ENCODE results near the gene ZSCAN20. TPM values are rescaled to one million over a fixed set of nuclear protein-coding genes. Genes with fewer than 3 reads are reported as not detected.

Gene ZSCAN20
- total RNA-seq, 5 donors from 2014 or later (not counting 1 experiment from before 2014, with no cell fraction given), result 1.2 to 3.1 (median 2.7) TPM

DNA sequence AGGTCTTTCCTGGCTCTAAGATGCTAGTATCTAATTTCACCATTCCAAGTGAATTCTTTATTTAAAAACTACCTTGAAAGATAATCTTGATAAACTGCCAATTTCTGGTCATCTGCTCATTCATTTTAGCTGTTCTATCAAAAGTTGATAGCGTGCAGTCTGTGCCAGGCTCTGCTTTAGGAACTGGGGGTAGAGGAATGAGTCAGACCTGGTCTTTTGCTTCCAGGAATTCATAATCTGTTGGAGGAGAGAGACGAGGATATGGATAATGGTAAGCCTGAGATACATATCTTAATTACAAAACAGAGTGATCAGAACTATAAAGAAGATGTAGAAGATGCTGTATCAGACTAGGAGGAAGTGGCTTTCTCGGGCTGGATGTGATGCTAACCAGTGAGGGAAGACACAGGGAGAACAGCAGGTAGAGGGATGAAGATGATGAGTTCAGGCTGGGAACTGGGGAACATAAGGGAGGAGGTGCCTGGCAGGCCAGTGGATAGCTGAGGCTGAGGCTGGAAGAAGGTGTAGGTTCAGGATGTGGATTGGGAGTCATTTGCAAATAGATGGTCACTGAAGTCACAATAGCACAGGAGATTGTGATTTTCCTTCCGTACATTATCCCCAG, 29.3 kb upstream of the ZSCAN20 start:
- Mint-ChIP-seq H3K36me3 (no peaks in the 10 kb centered on the region), H3K4me1 (peaks cover 0 to 5% (median 0%) of the 10 kb centered on the region in 3 donors), H3K27me3 (peaks cover 33 to 36% of the 10 kb centered on the region in 2 donors), H3K9me3 (no peaks in the 10 kb centered on the region), H3K27ac (no peak overlapping the region), H3K4me3 (no peak overlapping the region)
- Histone ChIP-seq H3K27ac (ENCODE audit: low read length) (no peak overlapping the region), H3K27me3 (replicated peaks in 1 of 2; ENCODE audit: control insufficient read depth in 2 of 2, extremely low read depth in 1 of 2, insufficient read depth in 2 of 2, low read length in 1 of 2) (peaks cover 0 to 19% of the 10 kb centered on the region in 2 experiments), H3K36me3 (ENCODE audit: control insufficient read depth in 2 of 2, extremely low read depth in 1 of 2, insufficient read depth in 1 of 2, low read length in 1 of 2) (no peaks in the 10 kb centered on the region), H3K9me3 (no peaks in the 10 kb centered on the region), H3K4me1 (ENCODE audit: control insufficient read depth in 1 of 2, extremely low read depth in 1 of 2, insufficient read depth in 2 of 2, low read length in 2 of 2) (no peaks in the 10 kb centered on the region), H3K4me3 (ENCODE audit: control insufficient read depth in 1 of 2, extremely low read depth in 1 of 2, low read length in 1 of 2) (no peak overlapping the region)
- DNase-seq (no peak), ATAC-seq (replicated peaks in 1 of 4) (no peak)
- ChIA-PET CTCF (no interaction called here), POLR2A (no interaction called here)
- 54% methylated on average over 2 of the region's 4 CpGs for WGBS (ENCODE audit: insufficient coverage)

DNA sequence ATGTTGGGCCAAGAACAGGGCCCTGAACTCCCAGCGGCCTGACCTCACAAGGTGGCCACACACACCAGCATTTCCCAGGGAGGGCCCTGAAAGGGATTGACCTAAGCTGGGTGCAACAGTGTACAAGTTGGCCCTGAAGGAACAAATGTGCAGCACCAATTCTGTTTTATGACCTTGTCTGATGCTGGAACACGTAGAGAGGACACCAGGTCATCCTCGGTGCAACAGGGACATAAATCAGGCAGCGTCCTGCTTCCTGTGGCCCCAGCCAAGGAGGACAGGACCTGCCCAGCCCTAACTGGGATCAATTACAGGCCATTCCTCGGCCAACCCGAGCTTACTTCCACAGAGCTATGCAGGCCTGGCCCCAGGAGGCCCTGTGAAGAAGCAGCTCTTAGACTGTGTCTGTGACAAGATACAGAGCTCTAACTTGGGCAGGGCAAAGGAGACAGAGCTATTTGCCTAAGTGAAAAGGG, 28.7 kb upstream of the ZSCAN20 start:
- Histone ChIP-seq H3K4me3 (ENCODE audit: control insufficient read depth in 1 of 2, extremely low read depth in 1 of 2, low read length in 1 of 2) (no peak overlapping the region), H3K4me1 (ENCODE audit: control insufficient read depth in 1 of 2, extremely low read depth in 1 of 2, insufficient read depth in 2 of 2, low read length in 2 of 2) (no peaks in the 10 kb centered on the region), H3K36me3 (ENCODE audit: control insufficient read depth in 2 of 2, extremely low read depth in 1 of 2, insufficient read depth in 1 of 2, low read length in 1 of 2) (no peaks in the 10 kb centered on the region), H3K9me3 (no peaks in the 10 kb centered on the region), H3K27ac (ENCODE audit: low read length) (no peak overlapping the region), H3K27me3 (replicated peaks in 1 of 2; ENCODE audit: control insufficient read depth in 2 of 2, extremely low read depth in 1 of 2, insufficient read depth in 2 of 2, low read length in 1 of 2) (peaks cover 0 to 19% of the 10 kb centered on the region in 2 experiments)
- Mint-ChIP-seq H3K4me1 (peaks cover 0 to 5% (median 0%) of the 10 kb centered on the region in 3 donors), H3K27ac (no peak overlapping the region), H3K36me3 (no peaks in the 10 kb centered on the region), H3K27me3 (peaks cover 34 to 39% of the 10 kb centered on the region in 2 donors), H3K9me3 (no peaks in the 10 kb centered on the region), H3K4me3 (no peak overlapping the region)
- 72% methylated on average over 6 of the region's 6 CpGs for WGBS (ENCODE audit: insufficient coverage)
- DNase-seq (no peak), ATAC-seq (replicated peaks in 1 of 4) (no peak)
- ChIA-PET POLR2A (no interaction called here), CTCF (interaction anchor here in 1 of 2 donors (0.5 kb wide), 1 partner anchor 620 kb away, joined by 3 read pairs; no protein-coding TSS in a partner anchor)

DNA sequence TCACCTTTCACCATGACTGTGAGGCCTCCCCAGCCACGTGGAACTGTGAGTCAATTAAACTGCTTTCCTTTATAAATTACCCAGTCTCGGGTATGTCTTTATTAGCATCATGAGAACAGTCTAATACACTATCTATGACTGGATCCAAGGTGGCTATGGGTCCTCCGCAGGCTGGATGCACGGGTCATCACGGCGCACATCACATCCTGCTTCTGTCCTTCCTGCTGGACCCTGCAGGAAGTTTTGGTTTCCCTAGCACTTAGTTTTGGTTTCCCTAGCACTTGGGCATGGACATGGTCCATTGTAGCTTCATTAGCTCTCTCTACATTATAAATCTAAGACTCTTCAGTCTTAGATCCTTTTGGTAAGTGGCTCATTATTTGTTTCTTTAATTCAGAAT, 27.3 kb upstream of the ZSCAN20 start:
- ChIA-PET POLR2A (interaction anchor here in 1 of 2 donors (0.5 kb wide), 1 partner anchor 1063 kb away, joined by 4 read pairs; no protein-coding TSS in a partner anchor), CTCF (no interaction called here)
- Mint-ChIP-seq H3K9me3 (no peaks in the 10 kb centered on the region), H3K36me3 (no peaks in the 10 kb centered on the region), H3K4me1 (peaks cover 0 to 5% (median 0%) of the 10 kb centered on the region in 3 donors), H3K27ac (no peak overlapping the region), H3K4me3 (no peak overlapping the region), H3K27me3 (peaks cover 36 to 41% of the 10 kb centered on the region in 2 donors)
- WGBS (ENCODE audit: insufficient coverage), result 57% methylated on average over 1 of the region's 6 CpGs
- Histone ChIP-seq H3K4me1 (ENCODE audit: control insufficient read depth in 1 of 2, extremely low read depth in 1 of 2, insufficient read depth in 2 of 2, low read length in 2 of 2) (no peaks in the 10 kb centered on the region), H3K4me3 (ENCODE audit: control insufficient read depth in 1 of 2, extremely low read depth in 1 of 2, low read length in 1 of 2) (no peak overlapping the region), H3K9me3 (no peaks in the 10 kb centered on the region), H3K27ac (ENCODE audit: low read length) (no peak overlapping the region), H3K27me3 (replicated peaks in 1 of 2; ENCODE audit: control insufficient read depth in 2 of 2, extremely low read depth in 1 of 2, insufficient read depth in 2 of 2, low read length in 1 of 2) (peaks cover 0 to 19% of the 10 kb centered on the region in 2 experiments), H3K36me3 (ENCODE audit: control insufficient read depth in 2 of 2, extremely low read depth in 1 of 2, insufficient read depth in 1 of 2, low read length in 1 of 2) (no peaks in the 10 kb centered on the region)
- ATAC-seq (replicated peaks in 1 of 4) (no peak), DNase-seq (no peak)

DNA sequence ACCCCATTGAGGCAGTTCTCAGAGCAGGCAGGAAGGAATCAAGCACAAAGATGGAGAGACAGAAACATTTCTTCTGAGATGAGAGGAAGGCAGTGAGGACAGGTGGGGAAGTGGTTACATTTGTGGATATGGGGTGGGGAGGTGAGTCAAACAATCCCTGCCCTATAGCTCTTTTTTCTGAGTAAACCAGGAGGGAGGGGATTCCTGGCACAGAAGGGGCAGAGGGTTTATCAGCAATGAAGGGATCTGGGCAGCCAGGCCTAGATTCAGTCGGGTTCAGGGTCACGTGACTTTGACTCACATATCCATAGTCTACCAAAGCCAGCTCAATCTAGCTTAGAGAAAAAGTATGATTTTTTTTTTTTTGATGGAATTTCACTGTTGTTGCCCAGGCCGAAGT, 25.9 kb upstream of the ZSCAN20 start:
- peaks cover 0 to 5% (median 0%) of the 10 kb centered on the region in 3 donors for H3K4me1 Mint-ChIP-seq
- no peaks in the 10 kb centered on the region for H3K9me3 Mint-ChIP-seq
- no peak for DNase-seq
- Histone ChIP-seq H3K27ac (ENCODE audit: low read length) (no peak overlapping the region), H3K4me1 (ENCODE audit: control insufficient read depth in 1 of 2, extremely low read depth in 1 of 2, insufficient read depth in 2 of 2, low read length in 2 of 2) (no peaks in the 10 kb centered on the region), H3K36me3 (ENCODE audit: control insufficient read depth in 2 of 2, extremely low read depth in 1 of 2, insufficient read depth in 1 of 2, low read length in 1 of 2) (no peaks in the 10 kb centered on the region), H3K9me3 (no peaks in the 10 kb centered on the region), H3K27me3 (replicated peaks in 1 of 2; ENCODE audit: control insufficient read depth in 2 of 2, extremely low read depth in 1 of 2, insufficient read depth in 2 of 2, low read length in 1 of 2) (peaks cover 0 to 12% of the 10 kb centered on the region in 2 experiments), H3K4me3 (ENCODE audit: control insufficient read depth in 1 of 2, extremely low read depth in 1 of 2, low read length in 1 of 2) (no peak overlapping the region)
- no CpG with 5 or more reads among the region's 3 CpGs for WGBS (ENCODE audit: insufficient coverage)
- ChIA-PET POLR2A (no interaction called here), CTCF (no interaction called here)
- H3K27me3 Mint-ChIP-seq, result peaks cover 28 to 31% of the 10 kb centered on the region in 2 donors
- peak overlapping the region in 1 of 2 donors; percentile 1 for H3K27ac Mint-ChIP-seq
- no peak for ATAC-seq (replicated peaks in 1 of 4)
- H3K4me3 Mint-ChIP-seq, result no peak overlapping the region
- H3K36me3 Mint-ChIP-seq, result no peaks in the 10 kb centered on the region

DNA sequence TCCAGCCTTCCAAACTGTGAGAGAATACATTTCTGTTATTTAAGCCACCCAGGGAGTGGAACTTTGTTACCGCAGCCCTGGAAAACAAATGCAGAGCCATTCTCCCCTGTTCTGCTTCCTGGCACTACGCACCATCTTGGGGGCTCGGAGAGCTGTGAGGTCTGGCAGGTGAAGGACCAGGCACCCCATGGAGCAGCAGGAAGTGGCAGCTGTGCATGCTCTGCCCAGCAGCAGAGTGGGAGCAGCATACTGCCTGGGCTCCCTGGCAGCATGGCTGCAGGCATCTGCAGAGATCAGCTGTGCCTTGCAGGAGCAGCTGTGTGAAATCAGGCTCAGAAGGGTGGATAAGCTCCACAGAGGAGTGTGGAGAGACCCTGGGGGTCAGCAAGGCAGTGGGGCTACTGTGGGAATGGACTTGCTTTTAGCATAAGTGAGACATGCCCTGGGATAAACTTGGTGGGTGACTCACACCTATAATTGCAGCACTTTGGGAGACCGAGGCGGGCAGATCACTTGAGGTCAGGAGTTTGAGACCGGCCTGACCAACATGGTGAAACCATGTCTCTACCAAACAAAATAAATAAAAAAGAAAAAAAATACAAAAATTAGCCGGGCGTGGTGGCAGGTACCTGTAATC, 17.7 kb upstream of the ZSCAN20 start:
- no peaks in the 10 kb centered on the region for H3K36me3 Mint-ChIP-seq
- Histone ChIP-seq H3K27ac (ENCODE audit: low read length) (no peak overlapping the region), H3K27me3 (replicated peaks in 1 of 2; ENCODE audit: control insufficient read depth in 2 of 2, extremely low read depth in 1 of 2, insufficient read depth in 2 of 2, low read length in 1 of 2) (peaks cover 0 to 5% of the 10 kb centered on the region in 2 experiments), H3K36me3 (ENCODE audit: control insufficient read depth in 2 of 2, extremely low read depth in 1 of 2, insufficient read depth in 1 of 2, low read length in 1 of 2) (no peaks in the 10 kb centered on the region), H3K9me3 (no peaks in the 10 kb centered on the region), H3K4me1 (ENCODE audit: control insufficient read depth in 1 of 2, extremely low read depth in 1 of 2, insufficient read depth in 2 of 2, low read length in 2 of 2) (no peaks in the 10 kb centered on the region), H3K4me3 (ENCODE audit: control insufficient read depth in 1 of 2, extremely low read depth in 1 of 2, low read length in 1 of 2) (no peak overlapping the region)
- no peak overlapping the region for H3K4me3 Mint-ChIP-seq
- DNase-seq, result no peak
- no peak for ATAC-seq (replicated peaks in 1 of 4)
- H3K27me3 Mint-ChIP-seq, result peaks cover 2 to 3% of the 10 kb centered on the region in 2 donors
- no peak overlapping the region for H3K27ac Mint-ChIP-seq
- no peaks in the 10 kb centered on the region for H3K9me3 Mint-ChIP-seq
- 95% methylated on average over 3 of the region's 8 CpGs for WGBS (ENCODE audit: insufficient coverage)
- CTCF ChIA-PET, result interaction anchor here (0.5 to 0.7 kb wide), 4 partner anchors 158 to 1988 kb away, joined by 3 to 8 read pairs (median 3); no protein-coding TSS in a partner anchor
- H3K4me1 Mint-ChIP-seq, result peaks cover 0 to 3% (median 2%) of the 10 kb centered on the region in 3 donors
- POLR2A ChIA-PET, result no interaction called here

DNA sequence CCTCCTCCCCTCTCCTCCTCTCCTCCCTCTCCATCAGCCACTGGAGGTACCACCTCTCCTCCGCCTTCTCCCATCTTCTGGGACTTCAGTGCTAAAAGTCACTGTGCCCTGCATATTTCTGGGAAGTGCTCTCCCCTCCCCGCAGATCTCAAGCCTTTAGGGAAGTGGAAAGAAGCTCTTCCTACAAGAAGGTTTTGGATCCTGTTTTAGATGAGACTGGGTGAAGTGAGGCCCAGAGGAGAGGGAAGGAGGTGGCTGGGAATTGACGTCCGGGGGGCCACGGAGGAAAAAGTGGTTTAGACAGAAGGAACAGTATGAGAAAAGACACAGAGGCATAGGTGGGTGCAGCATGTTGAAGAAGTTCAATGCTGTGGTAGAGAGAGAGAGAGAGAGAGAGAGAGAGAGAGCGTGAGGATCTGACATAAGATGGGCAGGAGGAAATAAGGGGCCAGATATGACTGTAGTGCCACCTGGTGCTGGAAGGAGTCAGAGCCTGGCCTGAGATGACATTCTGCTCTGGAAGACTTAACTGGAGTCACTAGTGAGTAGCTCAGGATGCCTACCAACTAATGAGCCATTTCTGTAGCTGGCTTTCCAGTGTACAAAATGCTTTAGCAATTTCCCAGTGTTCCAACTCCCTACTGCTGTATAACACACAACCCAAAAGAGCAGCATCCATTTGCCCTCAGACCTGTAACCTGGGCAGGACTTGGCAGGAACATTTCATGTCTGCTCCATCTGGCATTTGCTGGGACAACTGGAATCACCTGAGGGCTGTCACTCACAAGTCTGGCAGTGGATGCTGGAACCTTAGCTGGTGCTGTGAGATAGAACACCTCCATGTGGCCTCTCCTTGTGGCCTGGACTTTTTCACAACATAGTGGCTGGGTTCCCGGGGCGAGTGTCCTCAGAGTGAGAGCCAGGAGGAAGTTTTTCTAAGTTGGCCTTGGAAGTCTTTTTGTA, 16.6 kb upstream of the ZSCAN20 start:
- Histone ChIP-seq H3K4me1 (ENCODE audit: control insufficient read depth in 1 of 2, extremely low read depth in 1 of 2, insufficient read depth in 2 of 2, low read length in 2 of 2) (no peaks in the 10 kb centered on the region), H3K36me3 (ENCODE audit: control insufficient read depth in 2 of 2, extremely low read depth in 1 of 2, insufficient read depth in 1 of 2, low read length in 1 of 2) (no peaks in the 10 kb centered on the region), H3K4me3 (ENCODE audit: control insufficient read depth in 1 of 2, extremely low read depth in 1 of 2, low read length in 1 of 2) (no peak overlapping the region), H3K27me3 (replicated peaks in 1 of 2; ENCODE audit: control insufficient read depth in 2 of 2, extremely low read depth in 1 of 2, insufficient read depth in 2 of 2, low read length in 1 of 2) (peaks cover 0 to 12% of the 10 kb centered on the region in 2 experiments), H3K9me3 (no peaks in the 10 kb centered on the region), H3K27ac (ENCODE audit: low read length) (no peak overlapping the region)
- CTCF ChIA-PET, result interaction anchor here (0.5 to 1.1 kb wide), 9 partner anchors 11 to 1989 kb away, joined by 3 to 8 read pairs (median 3); no protein-coding TSS in a partner anchor
- Mint-ChIP-seq H3K27ac (no peak overlapping the region), H3K9me3 (no peaks in the 10 kb centered on the region), H3K36me3 (no peaks in the 10 kb centered on the region), H3K27me3 (peaks cover 0 to 3% of the 10 kb centered on the region in 2 donors), H3K4me1 (peaks cover 0 to 5% (median 2%) of the 10 kb centered on the region in 3 donors), H3K4me3 (no peak overlapping the region)
- POLR2A ChIA-PET, result no interaction called here
- WGBS (ENCODE audit: insufficient coverage), result 16% methylated on average over 4 of the region's 8 CpGs
- ATAC-seq (replicated peaks in 1 of 4) (peak; percentile 65 to 79 (median 70)), DNase-seq (peak in 19 of 35 experiments; percentile 4 to 60 (median 18))

Measured in T-cell (primary cell).